SK-N-MC (cell line): ENCODE measurements around the gene SCAMP4.

Experiments used
- DNase-seq: peaks from one replicate; pipeline ENCODE4 v3.0.0-alpha.2; 2011; ENCODE audit warnings: low read depth, low spot score
- H3K27ac ChIP-seq: fragments of 200-600 bp; sonication (generic); 2 replicates; pipeline ENCODE4 v1.5.1; 2016; ENCODE audit warnings: mixed run types
- H3K36me3 ChIP-seq: fragments of 200-600 bp; sonication (generic); 2 replicates; pipeline ENCODE4 v1.6.1; 2017; ENCODE audit warnings: antibody characterized with exemption, low read length, mixed read lengths; ENCODE audit not compliant: insufficient read depth
- H3K4me3 ChIP-seq: fragments of 200-600 bp; sonication (generic); 2 replicates; pipeline ENCODE4 v1.5.1; 2016
- H3K9ac ChIP-seq: fragments of 200-600 bp; sonication (generic); 2 replicates; pipeline ENCODE4 v1.8.0; 2017; ENCODE audit warnings: mixed run types, mixed read lengths; ENCODE audit not compliant: insufficient read length
- H3K9me3 ChIP-seq: fragments of 200-600 bp; sonication (generic); 2 replicates; pipeline ENCODE4 v1.6.1; 2017; ENCODE audit warnings: low read depth, mild to moderate bottlenecking, antibody characterized with exemption, low read length, moderate library complexity, mixed read lengths
- EZH2 ChIP-seq: fragments of 200-600 bp; sonication (generic); IDR thresholded peaks from one replicate; pipeline ENCODE4 v1.6.1; 2017; ENCODE audit warnings: antibody characterized with exemption
- FOXP2 ChIP-seq: optimal IDR thresholded peaks from 2 replicates; pipeline ENCODE3; 2011; ENCODE audit warnings: mild to moderate bottlenecking, moderate library complexity; ENCODE audit not compliant: insufficient read depth; ENCODE audit errors: extremely low read length, control extremely low read depth
- POLR2AphosphoS5 ChIP-seq: IDR thresholded peaks from 2 replicates; pipeline ENCODE4 v1.6.1; 2012; ENCODE audit warnings: mild to moderate bottlenecking, low read depth, low read length, borderline replicate concordance

SCAMP4 gene

DNA sequence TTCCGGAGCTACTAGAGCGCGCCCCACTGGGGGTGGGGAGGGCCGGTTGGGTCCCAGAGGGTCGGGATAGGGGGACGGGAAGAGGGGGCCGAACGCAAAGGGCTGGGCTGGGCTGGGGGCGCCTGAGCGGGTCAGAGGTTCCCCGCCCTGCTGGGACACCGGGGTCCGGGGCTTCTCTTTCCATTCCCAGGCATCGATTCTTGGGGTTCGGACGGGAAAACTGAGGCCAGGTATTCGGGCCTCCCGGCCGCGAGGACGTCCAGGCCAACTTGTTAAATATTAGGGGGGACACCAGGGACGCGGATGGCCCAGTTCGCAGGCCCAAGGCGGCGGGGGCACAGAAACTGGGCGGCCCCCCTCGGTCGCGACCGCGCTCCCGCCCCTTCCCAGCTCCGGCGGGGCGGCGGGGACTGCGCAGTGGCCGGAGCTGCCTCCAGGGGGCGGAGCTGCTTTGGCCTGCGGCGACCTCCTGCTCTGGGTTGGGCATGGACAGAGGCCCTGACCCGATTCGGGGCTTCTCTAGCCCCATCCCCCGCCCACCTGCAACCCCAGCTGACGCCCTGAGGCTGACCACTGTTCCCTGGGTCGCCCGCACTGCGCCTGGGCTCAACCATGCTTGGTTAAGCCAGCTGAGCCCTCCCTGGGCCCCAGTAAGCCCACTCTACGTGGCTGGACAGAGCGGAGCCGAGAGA lies 40.6 kb upstream of the SCAMP4 start:
- Histone ChIP-seq H3K27ac (peak overlapping the region; percentile 96), H3K36me3 (no peaks in the 10 kb centered on the region), H3K9me3 (no peaks in the 10 kb centered on the region), H3K9ac (peak overlapping the region; percentile 98), H3K4me3 (peak overlapping the region; percentile 96)
- TF ChIP-seq POLR2AphosphoS5: peak; percentile 18; the same call in 1 of the 2 replicates
- TF ChIP-seq FOXP2: no peak
- DNase-seq: no peak

DNA sequence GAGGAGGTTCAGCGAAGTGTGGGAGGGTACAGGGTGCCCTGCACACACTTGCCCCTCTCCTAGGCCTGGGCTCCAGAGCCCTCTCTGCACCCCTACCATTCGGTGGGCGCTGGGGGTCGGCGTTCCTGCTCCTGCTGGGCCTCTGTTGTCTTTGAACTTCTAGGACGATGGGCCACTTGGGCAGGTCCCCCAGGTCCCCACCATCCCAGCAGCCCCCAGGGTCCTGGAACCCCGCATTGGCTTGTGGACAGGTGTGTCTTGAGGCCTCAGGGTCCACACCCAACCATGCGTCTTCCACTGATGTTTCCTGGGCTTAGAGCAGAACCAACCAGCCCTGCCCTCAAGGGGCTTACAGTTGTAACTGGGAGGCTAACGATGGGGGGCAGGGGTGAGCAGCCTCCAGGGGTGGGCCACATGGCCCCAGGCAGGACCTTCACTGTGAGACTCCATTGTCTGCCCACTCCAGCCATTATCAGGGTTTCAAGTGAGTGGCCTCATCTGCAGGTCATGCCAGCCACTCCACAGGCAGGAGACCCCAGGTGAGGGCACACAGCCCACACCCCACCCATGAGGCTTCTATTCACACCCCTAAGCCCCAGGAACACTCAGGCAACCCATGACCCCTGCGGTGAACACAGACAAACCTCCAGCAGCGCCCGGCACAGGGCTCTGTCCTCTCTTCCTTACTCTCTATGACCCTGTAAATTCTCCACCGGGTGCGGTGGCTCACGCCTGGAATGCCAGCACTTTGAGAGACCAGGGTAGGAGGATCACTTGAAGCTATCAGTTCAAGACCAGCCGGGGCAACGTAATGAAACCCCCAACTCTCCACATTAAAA lies 39.8 kb upstream of the SCAMP4 start:
- peak overlapping the region; percentile 96 for H3K4me3 ChIP-seq
- H3K9me3 ChIP-seq: no peaks in the 10 kb centered on the region
- no peak for DNase-seq
- no peak for TF ChIP-seq POLR2AphosphoS5
- TF ChIP-seq FOXP2: no peak
- TF ChIP-seq EZH2: no peak
- H3K36me3 ChIP-seq: no peaks in the 10 kb centered on the region
- H3K27ac ChIP-seq: peak overlapping the region; percentile 96; the same call in 1 of the 2 replicates
- H3K9ac ChIP-seq: peak overlapping the region; percentile 98

- Histone ChIP-seq H3K9me3 (no peaks in the 10 kb centered on the region), H3K36me3 (no peaks in the 10 kb centered on the region; the same call in 1 of the 2 replicates), H3K9ac (no peak overlapping the region), H3K4me3 (no peak overlapping the region), H3K27ac (no peak overlapping the region)
- TF ChIP-seq POLR2AphosphoS5: no peak
- no peak for TF ChIP-seq FOXP2
- TF ChIP-seq EZH2: no peak
- no peak for DNase-seq
Observed at GRCh38 chr19:1866693-1867348, 38.4 kb upstream of the SCAMP4 start.

- Histone ChIP-seq H3K9ac (no peak overlapping the region), H3K36me3 (peaks cover 2% of the 10 kb centered on the region; the same call in 1 of the 2 replicates), H3K9me3 (no peaks in the 10 kb centered on the region), H3K27ac (no peak overlapping the region), H3K4me3 (no peak overlapping the region)
- TF ChIP-seq POLR2AphosphoS5: no peak
- TF ChIP-seq FOXP2: no peak
- no peak for TF ChIP-seq EZH2
- DNase-seq: no peak
Observed at GRCh38 chr19:1867349-1867724, 37.9 kb upstream of the SCAMP4 start.

GRCh38 chr19:1868971-1869370 lies 36.2 kb upstream of the SCAMP4 start:
- Histone ChIP-seq H3K27ac (peak overlapping the region; percentile 42; the same call in 1 of the 2 replicates), H3K9ac (no peak overlapping the region), H3K9me3 (no peaks in the 10 kb centered on the region), H3K4me3 (no peak overlapping the region), H3K36me3 (peaks cover 4% of the 10 kb centered on the region; the same call in 1 of the 2 replicates)
- TF ChIP-seq EZH2: no peak
- no peak for TF ChIP-seq POLR2AphosphoS5
- TF ChIP-seq FOXP2: no peak
- no peak for DNase-seq

GRCh38 chr19:1871140-1871597 lies 34.0 kb upstream of the SCAMP4 start:
- Histone ChIP-seq H3K4me3 (no peak overlapping the region), H3K9me3 (no peaks in the 10 kb centered on the region), H3K27ac (no peak overlapping the region), H3K9ac (no peak overlapping the region), H3K36me3 (peaks cover 4% of the 10 kb centered on the region; the same call in 1 of the 2 replicates)
- TF ChIP-seq FOXP2 (no peak), EZH2 (no peak), POLR2AphosphoS5 (no peak)
- DNase-seq: no peak

- peaks cover 4% of the 10 kb centered on the region; the same call in 1 of the 2 replicates for H3K36me3 ChIP-seq
- H3K9me3 ChIP-seq: no peaks in the 10 kb centered on the region
- no peak for TF ChIP-seq POLR2AphosphoS5
- TF ChIP-seq EZH2: no peak
- TF ChIP-seq FOXP2: no peak
- DNase-seq: no peak
- H3K4me3 ChIP-seq: no peak overlapping the region
- H3K27ac ChIP-seq: no peak overlapping the region
- H3K9ac ChIP-seq: no peak overlapping the region
Observed at GRCh38 chr19:1871630-1872029, 33.6 kb upstream of the SCAMP4 start.

- H3K27ac ChIP-seq: no peak overlapping the region
Observed at GRCh38 chr19:1872807-1873523, 32.2 kb upstream of the SCAMP4 start.

More at GRCh38 chr19:1872807-1873523, 32.2 kb upstream of the SCAMP4 start:
- Histone ChIP-seq H3K4me3 (no peak overlapping the region), H3K9ac (no peak overlapping the region), H3K9me3 (no peaks in the 10 kb centered on the region), H3K36me3 (peaks cover 4% of the 10 kb centered on the region; the same call in 1 of the 2 replicates)
- no peak for TF ChIP-seq FOXP2
- TF ChIP-seq POLR2AphosphoS5: no peak
- no peak for TF ChIP-seq EZH2
- no peak for DNase-seq
